IMR-90 (cell line): ENCODE data around the gene PTPN5. TPM values are rescaled to one million over a fixed set of nuclear protein-coding genes. Genes with fewer than 3 reads are reported as not detected.

Source experiments
- ATAC-seq: fragments of 200-7000 bp; cut with Tn5 transposase; 2 replicates; pipeline ENCODE4 v1.9.1; 2020; ENCODE audit warnings: low read depth, mild to moderate bottlenecking, moderate library complexity
- BruUV-seq: library from RNA; stranded (reverse); fragments of 400-500 nt; replicated peaks from 2 replicates; lab custom pipeline; 2021; lab: Mats Ljungman, UMichigan
- CTCF ChIA-PET: fragments of 300-600 bp; formaldehyde crosslinking; extraction: SDS; loops from one replicate; lab custom pipeline; 2021; ENCODE audit warnings: antibody characterized with exemption; lab: Yijun Ruan, JAX
- POLR2A ChIA-PET: fragments of 300-600 bp; sonication (Branson Sonifier 250); formaldehyde crosslinking; loops from one replicate; lab custom pipeline; 2022; ENCODE audit warnings: antibody characterized with exemption; ENCODE audit not compliant: unreplicated experiment; lab: Charles Lee
- DNase-seq: peaks from one replicate; pipeline ENCODE4 v3.0.0; 2013
- H2AFZ ChIP-seq: replicated peaks from 2 replicates; pipeline ENCODE3; 2013; ENCODE audit warnings: low read length, mild to moderate bottlenecking; ENCODE audit not compliant: poor library complexity
- H2AK5ac ChIP-seq: 2 replicates; pipeline ENCODE4 v1.6.1; 2013; ENCODE audit warnings: low read depth, low read length, inconsistent platforms
- H2AK9ac ChIP-seq: replicated peaks from 2 replicates; pipeline ENCODE3; 2013; ENCODE audit warnings: mild to moderate bottlenecking, low read depth, low read length, moderate library complexity; ENCODE audit not compliant: poor library complexity
- H2BK120ac ChIP-seq: 2 replicates; pipeline ENCODE4 v1.6.1; 2013; ENCODE audit warnings: low read depth, low read length, inconsistent platforms
- H2BK15ac ChIP-seq: 3 replicates; pipeline ENCODE4 v1.6.1; 2013; ENCODE audit warnings: low read depth, low read length, inconsistent platforms
- H2BK20ac ChIP-seq: 2 replicates; pipeline ENCODE4 v1.6.1; 2013; ENCODE audit warnings: low read depth, mild to moderate bottlenecking, inconsistent platforms, low read length, moderate library complexity
- H2BK5ac ChIP-seq: 2 replicates; pipeline ENCODE4 v1.6.1; 2013; ENCODE audit warnings: mild to moderate bottlenecking, low read depth, low read length, inconsistent platforms; ENCODE audit not compliant: poor library complexity, severe bottlenecking
- H3K14ac ChIP-seq: replicated peaks from 2 replicates; pipeline ENCODE4 v1.6.1; 2013; ENCODE audit warnings: low read depth, low read length, inconsistent platforms
- H3K18ac ChIP-seq: 2 replicates; pipeline ENCODE4 v1.6.1; 2013; ENCODE audit warnings: low read depth, low read length, control low read depth
- H3K23ac ChIP-seq: 2 replicates; pipeline ENCODE4 v1.6.1; 2013; ENCODE audit warnings: low read depth, low read length, inconsistent platforms
- H3K27ac ChIP-seq: 2 replicates; pipeline ENCODE4 v1.5.1; 2013; ENCODE audit warnings: mild to moderate bottlenecking, control low read depth, low read length; ENCODE audit not compliant: insufficient read depth
- H3K27me3 ChIP-seq: 2 replicates; pipeline ENCODE4 v1.6.1; 2013; ENCODE audit warnings: low read length; ENCODE audit not compliant: control insufficient read depth, insufficient read depth
- H3K36me3 ChIP-seq: 2 replicates; pipeline ENCODE4 v1.6.1; 2013; ENCODE audit warnings: low read length, mixed read lengths; ENCODE audit not compliant: control insufficient read depth, insufficient read depth
- H3K4ac ChIP-seq: 2 replicates; pipeline ENCODE4 v1.6.1; 2013; ENCODE audit warnings: low read depth, low read length, inconsistent platforms
- H3K4me1 ChIP-seq: 2 replicates; pipeline ENCODE4 v1.6.1; 2013; ENCODE audit warnings: low read length, mixed read lengths; ENCODE audit not compliant: control insufficient read depth, insufficient read depth
- H3K4me2 ChIP-seq: 2 replicates; pipeline ENCODE4 v1.6.1; 2013; ENCODE audit warnings: low read depth, mild to moderate bottlenecking, control low read depth, low read length, moderate library complexity
- H3K4me3 ChIP-seq: 2 replicates; pipeline ENCODE4 v1.5.1; 2013; ENCODE audit warnings: low read depth, mild to moderate bottlenecking, control low read depth, low read length, moderate library complexity; ENCODE audit not compliant: insufficient read depth
- H3K56ac ChIP-seq: 2 replicates; pipeline ENCODE4 v1.6.1; 2013; ENCODE audit warnings: low read length, inconsistent platforms; ENCODE audit not compliant: insufficient read depth; ENCODE audit errors: extremely low read depth
- H3K79me1 ChIP-seq, 2 experiments: 2 replicates each; pipeline ENCODE4 v1.6.1; 2013; ENCODE audit warnings: low read length in 2 of 2, inconsistent platforms in 1 of 2, low read depth in 1 of 2
- H3K9ac ChIP-seq: 2 replicates; pipeline ENCODE4 v1.6.1; 2013; ENCODE audit warnings: low read depth, low read length, control low read depth
- H3K9me1 ChIP-seq: 2 replicates; pipeline ENCODE4 v1.6.1; 2013; ENCODE audit warnings: low read length, inconsistent platforms; ENCODE audit not compliant: insufficient read depth
- H3K9me3 ChIP-seq: 2 replicates; pipeline ENCODE4 v1.6.1; 2013; ENCODE audit warnings: low read length; ENCODE audit not compliant: control insufficient read depth, insufficient read depth
- H4K20me1 ChIP-seq: 2 replicates; pipeline ENCODE4 v1.6.1; 2013; ENCODE audit warnings: low read length, inconsistent platforms; ENCODE audit not compliant: insufficient read depth
- H4K5ac ChIP-seq: 2 replicates; pipeline ENCODE4 v1.6.1; 2013; ENCODE audit warnings: mild to moderate bottlenecking, low read depth, low read length, control low read depth
- H4K8ac ChIP-seq, 2 experiments: 2 replicates each; pipeline ENCODE4 v1.6.1; 2013; ENCODE audit warnings: low read depth in 2 of 2, low read length in 2 of 2, control low read depth in 1 of 2, inconsistent platforms in 1 of 2
- H4K91ac ChIP-seq: 2 replicates; pipeline ENCODE4 v1.6.1; 2013; ENCODE audit warnings: low read depth, low read length, inconsistent platforms; ENCODE audit not compliant: insufficient read depth
- BHLHE40 ChIP-seq: fragments of 150-350 bp; IDR thresholded peaks from 2 replicates; pipeline ENCODE4 v1.6.1; 2016; ENCODE audit warnings: mild to moderate bottlenecking, low read depth, low read length
- CEBPB ChIP-seq: IDR thresholded peaks from 2 replicates; pipeline ENCODE4 v1.6.1; 2012; ENCODE audit warnings: low read depth, low read length, improper control_type of control experiment
- CHD1 ChIP-seq: IDR thresholded peaks from 2 replicates; pipeline ENCODE4 v1.6.1; 2012; ENCODE audit warnings: low read depth, low read length, improper control_type of control experiment
- ELK1 ChIP-seq: fragments of 150-350 bp; IDR thresholded peaks from 2 replicates; pipeline ENCODE4 v1.6.1; 2016; ENCODE audit warnings: low read depth, mild to moderate bottlenecking, low read length, moderate library complexity, borderline replicate concordance
- FOS ChIP-seq: fragments of 150-350 bp; IDR thresholded peaks from 2 replicates; pipeline ENCODE4 v1.6.1; 2016; ENCODE audit warnings: low read depth, low read length
- MAFK ChIP-seq: IDR thresholded peaks from 2 replicates; pipeline ENCODE4 v1.6.1; 2012; ENCODE audit warnings: low read depth, low read length, improper control_type of control experiment
- MAZ ChIP-seq: IDR thresholded peaks from 2 replicates; pipeline ENCODE4 v1.6.1; 2012; ENCODE audit warnings: low read depth, mild to moderate bottlenecking, low read length, improper control_type of control experiment, moderate library complexity, borderline replicate concordance
- MXI1 ChIP-seq: IDR thresholded peaks from 2 replicates; pipeline ENCODE4 v1.6.1; 2012; ENCODE audit warnings: low read depth, mild to moderate bottlenecking, low read length, moderate library complexity, borderline replicate concordance
- NFE2L2 ChIP-seq: fragments of 150-350 bp; IDR thresholded peaks from 2 replicates; pipeline ENCODE4 v1.6.1; 2016; ENCODE audit warnings: low read depth, mild to moderate bottlenecking, low read length
- RAD21 ChIP-seq: IDR thresholded peaks from 2 replicates; pipeline ENCODE4 v1.6.1; 2012; ENCODE audit warnings: low read length, improper control_type of control experiment
- RCOR1 ChIP-seq: IDR thresholded peaks from 2 replicates; pipeline ENCODE4 v1.6.1; 2012; ENCODE audit warnings: mild to moderate bottlenecking, low read length, improper control_type of control experiment; ENCODE audit not compliant: insufficient replicate concordance
- RFX5 ChIP-seq: IDR thresholded peaks from 2 replicates; pipeline ENCODE4 v1.8.0; 2012; ENCODE audit warnings: low read depth, mild to moderate bottlenecking, low read length, moderate library complexity
- SMC3 ChIP-seq: fragments of 150-350 bp; IDR thresholded peaks from 2 replicates; pipeline ENCODE4 v1.6.1; 2016; ENCODE audit warnings: low read depth, mild to moderate bottlenecking, antibody characterized with exemption, low read length, moderate library complexity
- WGBS, 2 experiments: methylation state at CpG; one replicate each; pipeline versions ENCODE4 v1.1.5 to v1.1.7; 2013; ENCODE audit warnings: missing lambda C conversion rate in 2 of 2; ENCODE audit not compliant: insufficient read length in 1 of 2; ENCODE audit errors: extremely low coverage in 2 of 2; 5-methylcytosine and 5-hydroxymethylcytosine counted together
- dilution Hi-C: fragments of 300-500 bp; cut with HindIII; formaldehyde crosslinking; loops from one replicate; pipeline ENCODE4 v1.14.3; 2018; ENCODE audit warnings: low sequenced_read_pairs; ENCODE audit not compliant: unreplicated experiment
- in situ Hi-C: fragments of 300-500 bp; cut with MboI; formaldehyde crosslinking; loops from 3 replicates; pipeline ENCODE4 v1.14.3; 2019; ENCODE audit warnings: low sequenced_read_pairs, inconsistent platforms, mixed read lengths
- intact Hi-C: fragments of 100-400 bp; cut with micrococcal nuclease; formaldehyde crosslinking; loops from 2 replicates; pipeline ENCODE4 v1.10.0; 2022
- polyA plus RNA-seq, 3 experiments: library from polyadenylated mRNA; depleted of rRNA; stranded (reverse); fragments of >200 nt; gene quantifications; 2 replicates each; pipeline ENCODE4 v1.2.3, GENCODE V29; 2012; ENCODE audit warnings: low replicate concordance in 1 of 3
- total RNA-seq: library from RNA; depleted of rRNA; stranded (reverse); fragments of >200 nt; gene quantifications from 2 replicates; pipeline ENCODE4 v1.2.3, GENCODE V29; 2012
- TF ChIP-seq, protein P1 (sequence below): conservative IDR thresholded peaks from 2 replicates; pipeline ENCODE4 v1.5.1; 2012; ENCODE audit warnings: mild to moderate bottlenecking, low read depth, low read length, improper control_type of control experiment

PTPN5 gene
- total and polyA plus RNA-seq, 2 of the 4 experiments (the other 2 are of a cell fraction): not detected

DNA sequence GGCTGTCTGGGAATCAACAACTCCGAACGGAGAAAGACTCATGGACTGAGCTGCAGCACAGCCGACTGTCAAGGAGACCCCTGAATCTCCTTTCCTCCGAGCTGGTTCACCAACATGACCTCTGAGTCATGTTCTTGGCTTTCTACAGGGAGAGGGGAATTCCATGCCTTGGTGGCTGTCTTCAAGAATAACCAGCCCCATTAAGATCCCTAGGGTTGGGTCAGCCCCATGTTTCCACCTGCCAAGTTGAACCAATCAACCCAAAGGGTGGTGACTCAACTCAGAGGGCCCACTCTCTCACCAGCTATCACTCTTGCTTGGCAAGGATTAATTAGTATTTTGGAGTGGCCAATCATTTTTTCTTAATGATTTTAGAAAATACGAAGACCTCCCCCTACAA is 37.3 kb downstream of the PTPN5 start:
- no peaks in the 10 kb centered on the region for H3K9me3 ChIP-seq
- peaks cover 5% of the 10 kb centered on the region; the same call in 1 of the 2 replicates for H3K27me3 ChIP-seq
- no peak overlapping the region for H3K9ac ChIP-seq
- peaks cover 6% of the 10 kb centered on the region; the same call in 1 of the 2 replicates for H3K9me1 ChIP-seq
- ChIA-PET POLR2A (no interaction called here), CTCF (no interaction called here)
- H4K91ac ChIP-seq: no peak overlapping the region
- H2AK9ac ChIP-seq: no peak overlapping the region
- H3K36me3 ChIP-seq: no peaks in the 10 kb centered on the region
- no peak overlapping the region for H3K4me3 ChIP-seq
- no peak overlapping the region for H3K18ac ChIP-seq
- no peak for ATAC-seq
- H3K23ac ChIP-seq: no peak overlapping the region
- dilution Hi-C loops (no loop called here), in situ Hi-C loops (no loop called here), intact Hi-C loops (no loop called here)
- peak; percentile 52 for DNase-seq
- H3K56ac ChIP-seq: no peak overlapping the region
- H3K4me2 ChIP-seq: no peak overlapping the region
- no peak for TF ChIP-seq ELK1
- no peak for TF ChIP-seq RAD21
- TF ChIP-seq RCOR1: no peak
- TF ChIP-seq CHD1: no peak
- no peak for TF ChIP-seq MAZ
- no peak for TF ChIP-seq RFX5
- TF ChIP-seq, protein P1, sequence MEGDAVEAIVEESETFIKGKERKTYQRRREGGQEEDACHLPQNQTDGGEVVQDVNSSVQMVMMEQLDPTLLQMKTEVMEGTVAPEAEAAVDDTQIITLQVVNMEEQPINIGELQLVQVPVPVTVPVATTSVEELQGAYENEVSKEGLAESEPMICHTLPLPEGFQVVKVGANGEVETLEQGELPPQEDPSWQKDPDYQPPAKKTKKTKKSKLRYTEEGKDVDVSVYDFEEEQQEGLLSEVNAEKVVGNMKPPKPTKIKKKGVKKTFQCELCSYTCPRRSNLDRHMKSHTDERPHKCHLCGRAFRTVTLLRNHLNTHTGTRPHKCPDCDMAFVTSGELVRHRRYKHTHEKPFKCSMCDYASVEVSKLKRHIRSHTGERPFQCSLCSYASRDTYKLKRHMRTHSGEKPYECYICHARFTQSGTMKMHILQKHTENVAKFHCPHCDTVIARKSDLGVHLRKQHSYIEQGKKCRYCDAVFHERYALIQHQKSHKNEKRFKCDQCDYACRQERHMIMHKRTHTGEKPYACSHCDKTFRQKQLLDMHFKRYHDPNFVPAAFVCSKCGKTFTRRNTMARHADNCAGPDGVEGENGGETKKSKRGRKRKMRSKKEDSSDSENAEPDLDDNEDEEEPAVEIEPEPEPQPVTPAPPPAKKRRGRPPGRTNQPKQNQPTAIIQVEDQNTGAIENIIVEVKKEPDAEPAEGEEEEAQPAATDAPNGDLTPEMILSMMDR: no peak
- TF ChIP-seq BHLHE40: no peak
- TF ChIP-seq MXI1: no peak
- TF ChIP-seq NFE2L2: no peak
- no peak for TF ChIP-seq CEBPB
- TF ChIP-seq SMC3: no peak
- TF ChIP-seq FOS: no peak
- TF ChIP-seq MAFK: no peak
- WGBS, 2 experiments: no CpG with 5 or more reads among the region's 5 CpGs
- H2BK20ac ChIP-seq: no peak overlapping the region
- no peaks in the 10 kb centered on the region for H3K79me1 ChIP-seq
- no peak overlapping the region for H4K8ac ChIP-seq
- no peak overlapping the region for H3K4ac ChIP-seq
- no peak overlapping the region for H2BK120ac ChIP-seq
- H4K20me1 ChIP-seq: no peaks in the 10 kb centered on the region
- no peak overlapping the region for H2AFZ ChIP-seq
- peaks cover 5% of the 10 kb centered on the region for H3K4me1 ChIP-seq
- no peak overlapping the region for H2BK5ac ChIP-seq
- H3K27ac ChIP-seq: no peak overlapping the region
- H2BK15ac ChIP-seq: no peak overlapping the region
- H3K14ac ChIP-seq: no peak overlapping the region
- H4K5ac ChIP-seq: no peak overlapping the region
- H2AK5ac ChIP-seq: no peak overlapping the region
- BruUV-seq: no TSS peak
